Nucleus accumbens (tissue), 56 donors: ENCODE measurements around the gene EEF1AKMT3.
"Not testable (repeated sequence)": the region's sequence is repeated elsewhere in the genome, so short reads cannot be mapped to it uniquely, and the experiment has no call there.

ENCODE experiments used
- DNase-seq, 56 donors: peaks; one replicate each; lab custom pipeline; 2025; lab: John Stamatoyannopoulos, UW

EEF1AKMT3 gene

GRCh38 chr12:57813971-57814772, 41.8 kb downstream of the EEF1AKMT3 start:
- DNase-seq, result no peak

GRCh38 chr12:57815177-57816000, 43.0 kb downstream of the EEF1AKMT3 start:
- DNase-seq, result no peak

- no peak for DNase-seq
These were observed 43.8 kb downstream of the EEF1AKMT3 start for GRCh38 chr12:57816001-57816854.

GRCh38 chr12:57816855-57817151, 44.4 kb downstream of the EEF1AKMT3 start:
- no peak for DNase-seq

GRCh38 chr12:57817261-57817989, 45.0 kb downstream of the EEF1AKMT3 start:
- no peak for DNase-seq

- DNase-seq, result not testable (repeated sequence)
These were observed 45.5 kb downstream of the EEF1AKMT3 start for GRCh38 chr12:57817990-57818331.

GRCh38 chr12:57820119-57820518, 47.7 kb downstream of the EEF1AKMT3 start:
- DNase-seq, result not testable (repeated sequence)

GRCh38 chr12:57821015-57821414, 48.6 kb downstream of the EEF1AKMT3 start:
- DNase-seq, result not testable (repeated sequence)

GRCh38 chr12:57821474-57822214, 49.2 kb downstream of the EEF1AKMT3 start:
- peak in 26 of 56 donors; percentile 6 to 79 (median 44) for DNase-seq

- DNase-seq, result no peak
These were observed 50.1 kb downstream of the EEF1AKMT3 start for GRCh38 chr12:57822392-57823130.

GRCh38 chr12:57823131-57823907, 50.9 kb downstream of the EEF1AKMT3 start:
- no peak for DNase-seq

- DNase-seq, result no peak
These were observed 51.7 kb downstream of the EEF1AKMT3 start for GRCh38 chr12:57823908-57824640.

GRCh38 chr12:57825451-57825850, 53.0 kb downstream of the EEF1AKMT3 start:
- no peak for DNase-seq

- DNase-seq, result no peak
These were observed 54.0 kb downstream of the EEF1AKMT3 start for GRCh38 chr12:57826400-57826799.

GRCh38 chr12:57826966-57827365, 54.6 kb downstream of the EEF1AKMT3 start:
- no peak for DNase-seq

GRCh38 chr12:57829025-57829777, 56.8 kb downstream of the EEF1AKMT3 start:
- DNase-seq, result no peak

- DNase-seq, result no peak
These were observed 58.0 kb downstream of the EEF1AKMT3 start for GRCh38 chr12:57830393-57830792.
